Urinary bladder (tissue), 4 donors: ENCODE measurements around the gene FIBP. TPM values are rescaled to one million over a fixed set of nuclear protein-coding genes. Genes with fewer than 3 reads are reported as not detected.
"Not testable (repeated sequence)": the region's sequence is repeated elsewhere in the genome, so short reads cannot be mapped to it uniquely, and the experiment has no call there.

Experiments
- DNase-seq: peaks from one replicate; pipeline ENCODE4 v3.0.0-alpha.2; 2015; ENCODE audit errors: extremely low spot score
- H3K27ac ChIP-seq: one replicate; pipeline ENCODE4 v1.5.1; 2013; ENCODE audit warnings: low read depth, mild to moderate bottlenecking, moderate library complexity
- H3K36me3 ChIP-seq: one replicate; pipeline ENCODE4 v1.6.1; 2013; ENCODE audit warnings: mild to moderate bottlenecking, moderate library complexity; ENCODE audit not compliant: insufficient read depth
- H3K4me1 ChIP-seq: one replicate; pipeline ENCODE4 v1.6.1; 2013; ENCODE audit warnings: mild to moderate bottlenecking, moderate library complexity; ENCODE audit not compliant: insufficient read depth
- H3K4me3 ChIP-seq: one replicate; pipeline ENCODE4 v1.5.1; 2013; ENCODE audit warnings: low read depth, low read length
- WGBS: extraction: QIAGEN DNeasy Blood & Tissue Kit; methylation state at CpG from one replicate; pipeline ENCODE4 v1.1.7; 2013; 5-methylcytosine and 5-hydroxymethylcytosine counted together
- polyA plus RNA-seq: library from polyadenylated mRNA; stranded (reverse); fragments of 200-250 nt; gene quantifications from one replicate; pipeline ENCODE4 v1.2.3, GENCODE V29; 2013
- total RNA-seq: library from RNA; depleted of rRNA; stranded (reverse); fragments of >200 nt; gene quantifications from one replicate; pipeline ENCODE4 v1.2.3, GENCODE V29; 2014
- donor health status: healthy with polysubstance abuse.
- donor health status: healthy.

Gene FIBP
- total and polyA plus RNA-seq, 2 donors = 60.7 to 64.0 TPM

GRCh38 chr11:65903068-65903481 lies 14.8 kb upstream of the FIBP start:
- DNase-seq = no peak
- Histone ChIP-seq H3K4me3 (no peak overlapping the region), H3K36me3 (no peaks in the 10 kb centered on the region), H3K4me1 (no peaks in the 10 kb centered on the region), H3K27ac (no peak overlapping the region)
- WGBS = 27% methylated on average over 5 of the region's 5 CpGs

- Histone ChIP-seq H3K4me3 (no peak overlapping the region), H3K27ac (no peak overlapping the region), H3K4me1 (no peaks in the 10 kb centered on the region), H3K36me3 (no peaks in the 10 kb centered on the region)
- WGBS = 71% methylated on average over 11 of the region's 11 CpGs
- no peak for DNase-seq
Measured at GRCh38 chr11:65900899-65901180, 12.6 kb upstream of the FIBP start.

GRCh38 chr11:65900125-65900898 lies 12.0 kb upstream of the FIBP start, which contains the start of gene FOSL1:
FOSL1 (minus strand) TSS chr11:65900388; CDS start chr11:65900339, 49 bp downstream.
- H3K27ac ChIP-seq = no peak within 1 kb of the TSS
- peak within 1 kb of the TSS; percentile 41 for H3K4me3 ChIP-seq
- WGBS = 1% methylated on average over 80 of the region's 80 CpGs
- H3K4me1 ChIP-seq = no peaks in the 10 kb centered on the region
- no peaks in the 10 kb centered on the region for H3K36me3 ChIP-seq
- DNase-seq = no peak

- no peaks in the 10 kb centered on the region for H3K36me3 ChIP-seq
- H3K27ac ChIP-seq = no peak overlapping the region
- peak overlapping the region; percentile 41 for H3K4me3 ChIP-seq
- H3K4me1 ChIP-seq = no peaks in the 10 kb centered on the region
- no peak for DNase-seq
- WGBS = 3% methylated on average over 78 of the region's 78 CpGs
Measured at GRCh38 chr11:65899356-65900124, 11.3 kb upstream of the FIBP start.

- H3K4me1 ChIP-seq = no peaks in the 10 kb centered on the region
- DNase-seq = no peak
- no peak overlapping the region for H3K27ac ChIP-seq
- no peaks in the 10 kb centered on the region for H3K36me3 ChIP-seq
- WGBS = 27% methylated on average over 28 of the region's 28 CpGs
- peak overlapping the region; percentile 41 for H3K4me3 ChIP-seq
Measured at GRCh38 chr11:65898656-65899355, 10.5 kb upstream of the FIBP start.

GRCh38 chr11:65897020-65897471 lies 8.8 kb upstream of the FIBP start:
- Histone ChIP-seq H3K4me3 (no peak overlapping the region), H3K4me1 (no peaks in the 10 kb centered on the region), H3K36me3 (no peaks in the 10 kb centered on the region), H3K27ac (no peak overlapping the region)
- no peak for DNase-seq
- 91% methylated on average over 4 of the region's 4 CpGs for WGBS

GRCh38 chr11:65896034-65896999 lies 8.0 kb upstream of the FIBP start:
- no peak for DNase-seq
- no peaks in the 10 kb centered on the region for H3K4me1 ChIP-seq
- no peak overlapping the region for H3K27ac ChIP-seq

GRCh38 chr11:65895482-65895981 lies 7.3 kb upstream of the FIBP start:
- WGBS = 94% methylated on average over 5 of the region's 5 CpGs
- DNase-seq = no peak
- H3K4me1 ChIP-seq = no peaks in the 10 kb centered on the region
- H3K27ac ChIP-seq = no peak overlapping the region
- no peak overlapping the region for H3K4me3 ChIP-seq
- H3K36me3 ChIP-seq = no peaks in the 10 kb centered on the region

More at GRCh38 chr11:65896034-65896999, 8.0 kb upstream of the FIBP start:
- 91% methylated on average over 14 of the region's 14 CpGs for WGBS
- Histone ChIP-seq H3K4me3 (no peak overlapping the region), H3K36me3 (no peaks in the 10 kb centered on the region)

- no peak for DNase-seq
- H3K4me1 ChIP-seq = no peaks in the 10 kb centered on the region
- WGBS = 77% methylated on average over 16 of the region's 16 CpGs
- no peaks in the 10 kb centered on the region for H3K36me3 ChIP-seq
- peak overlapping the region; percentile 7 for H3K4me3 ChIP-seq
- peak overlapping the region; percentile 40 for H3K27ac ChIP-seq
Measured at GRCh38 chr11:65894034-65894591, 5.8 kb upstream of the FIBP start.

- no peaks in the 10 kb centered on the region for H3K4me1 ChIP-seq
- no peak for DNase-seq
- no peaks in the 10 kb centered on the region for H3K36me3 ChIP-seq
- WGBS = 69% methylated on average over 10 of the region's 10 CpGs
- peak overlapping the region; percentile 4 for H3K27ac ChIP-seq
- no peak overlapping the region for H3K4me3 ChIP-seq
Measured at GRCh38 chr11:65892661-65893317, 4.5 kb upstream of the FIBP start.

GRCh38 chr11:65892137-65892540 lies 3.9 kb upstream of the FIBP start:
- not testable (repeated sequence) for H3K4me1 ChIP-seq, DNase-seq, H3K36me3 ChIP-seq, H3K27ac ChIP-seq
- peak overlapping the region; percentile 61 for H3K4me3 ChIP-seq
- 61% methylated on average over 5 of the region's 5 CpGs for WGBS
